ENCODE measurements around the gene DLEC1.

DNA sequence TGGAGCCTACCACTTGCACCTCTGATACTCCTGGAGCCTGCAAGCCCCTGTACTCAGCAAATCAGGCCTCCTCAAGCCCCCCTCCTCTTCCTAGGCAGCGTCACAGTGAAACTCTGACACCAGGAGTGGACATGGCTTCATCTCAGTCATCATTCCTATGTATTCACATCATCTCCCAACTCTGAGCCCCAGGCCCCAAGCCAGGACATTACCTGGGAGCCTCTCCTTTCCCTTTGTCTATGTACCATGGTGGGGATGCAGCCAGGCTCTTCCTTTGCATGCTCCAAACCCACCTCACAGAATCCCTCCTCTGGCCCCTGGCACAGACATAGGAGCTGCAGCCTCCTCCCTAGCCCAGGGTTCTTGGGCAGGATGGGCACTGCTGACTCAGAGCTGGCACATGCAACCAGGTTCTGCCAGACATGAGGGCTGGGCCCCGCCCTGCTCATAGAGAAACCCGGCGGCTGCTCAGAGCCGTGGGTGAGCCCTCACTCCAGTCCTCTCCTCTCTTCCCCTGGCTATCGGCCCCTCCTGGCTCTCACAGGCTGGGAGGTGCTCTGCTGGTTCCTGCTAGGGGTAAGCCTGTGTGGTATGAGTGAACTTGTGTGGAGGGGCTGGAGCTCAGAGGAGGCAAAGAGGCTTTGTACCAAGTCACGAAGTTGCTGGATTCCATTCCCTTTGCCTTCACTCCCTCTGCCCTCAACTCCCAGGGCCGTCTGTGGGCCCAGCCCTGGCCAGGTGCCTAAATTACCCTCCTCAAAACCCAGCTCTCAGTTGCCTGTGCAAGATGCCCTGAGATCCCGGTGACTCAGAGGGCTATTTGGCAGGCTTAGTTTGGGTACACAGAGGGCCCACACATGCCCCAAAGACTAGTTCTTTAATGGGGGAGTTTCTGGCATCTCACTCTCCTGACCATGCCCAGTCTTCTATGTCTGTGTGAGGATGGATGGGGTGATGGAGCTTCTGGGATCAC lies 7.7 kb upstream of the DLEC1 start:
- no peak for TF ChIP-seq EZH2 (IDR thresholded peaks at IDR 0.05; ENCODE audit: low read depth, unreplicated experiment)
- TF ChIP-seq, protein P1, sequence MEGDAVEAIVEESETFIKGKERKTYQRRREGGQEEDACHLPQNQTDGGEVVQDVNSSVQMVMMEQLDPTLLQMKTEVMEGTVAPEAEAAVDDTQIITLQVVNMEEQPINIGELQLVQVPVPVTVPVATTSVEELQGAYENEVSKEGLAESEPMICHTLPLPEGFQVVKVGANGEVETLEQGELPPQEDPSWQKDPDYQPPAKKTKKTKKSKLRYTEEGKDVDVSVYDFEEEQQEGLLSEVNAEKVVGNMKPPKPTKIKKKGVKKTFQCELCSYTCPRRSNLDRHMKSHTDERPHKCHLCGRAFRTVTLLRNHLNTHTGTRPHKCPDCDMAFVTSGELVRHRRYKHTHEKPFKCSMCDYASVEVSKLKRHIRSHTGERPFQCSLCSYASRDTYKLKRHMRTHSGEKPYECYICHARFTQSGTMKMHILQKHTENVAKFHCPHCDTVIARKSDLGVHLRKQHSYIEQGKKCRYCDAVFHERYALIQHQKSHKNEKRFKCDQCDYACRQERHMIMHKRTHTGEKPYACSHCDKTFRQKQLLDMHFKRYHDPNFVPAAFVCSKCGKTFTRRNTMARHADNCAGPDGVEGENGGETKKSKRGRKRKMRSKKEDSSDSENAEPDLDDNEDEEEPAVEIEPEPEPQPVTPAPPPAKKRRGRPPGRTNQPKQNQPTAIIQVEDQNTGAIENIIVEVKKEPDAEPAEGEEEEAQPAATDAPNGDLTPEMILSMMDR (conservative IDR thresholded peaks at IDR 0.05; ENCODE audit: low read depth in 2 of 2), result no peak
- TF ChIP-seq POLR2AphosphoS5 (IDR thresholded peaks at IDR 0.05; ENCODE audit: low read depth), result no peak
- no peak for TF ChIP-seq EZH2phosphoT487 (IDR thresholded peaks at IDR 0.05; ENCODE audit: unreplicated experiment)
- TF ChIP-seq, protein P2, sequence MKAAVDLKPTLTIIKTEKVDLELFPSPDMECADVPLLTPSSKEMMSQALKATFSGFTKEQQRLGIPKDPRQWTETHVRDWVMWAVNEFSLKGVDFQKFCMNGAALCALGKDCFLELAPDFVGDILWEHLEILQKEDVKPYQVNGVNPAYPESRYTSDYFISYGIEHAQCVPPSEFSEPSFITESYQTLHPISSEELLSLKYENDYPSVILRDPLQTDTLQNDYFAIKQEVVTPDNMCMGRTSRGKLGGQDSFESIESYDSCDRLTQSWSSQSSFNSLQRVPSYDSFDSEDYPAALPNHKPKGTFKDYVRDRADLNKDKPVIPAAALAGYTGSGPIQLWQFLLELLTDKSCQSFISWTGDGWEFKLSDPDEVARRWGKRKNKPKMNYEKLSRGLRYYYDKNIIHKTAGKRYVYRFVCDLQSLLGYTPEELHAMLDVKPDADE (IDR thresholded peaks at IDR 0.05), result no peak
- TF ChIP-seq, protein P3, sequence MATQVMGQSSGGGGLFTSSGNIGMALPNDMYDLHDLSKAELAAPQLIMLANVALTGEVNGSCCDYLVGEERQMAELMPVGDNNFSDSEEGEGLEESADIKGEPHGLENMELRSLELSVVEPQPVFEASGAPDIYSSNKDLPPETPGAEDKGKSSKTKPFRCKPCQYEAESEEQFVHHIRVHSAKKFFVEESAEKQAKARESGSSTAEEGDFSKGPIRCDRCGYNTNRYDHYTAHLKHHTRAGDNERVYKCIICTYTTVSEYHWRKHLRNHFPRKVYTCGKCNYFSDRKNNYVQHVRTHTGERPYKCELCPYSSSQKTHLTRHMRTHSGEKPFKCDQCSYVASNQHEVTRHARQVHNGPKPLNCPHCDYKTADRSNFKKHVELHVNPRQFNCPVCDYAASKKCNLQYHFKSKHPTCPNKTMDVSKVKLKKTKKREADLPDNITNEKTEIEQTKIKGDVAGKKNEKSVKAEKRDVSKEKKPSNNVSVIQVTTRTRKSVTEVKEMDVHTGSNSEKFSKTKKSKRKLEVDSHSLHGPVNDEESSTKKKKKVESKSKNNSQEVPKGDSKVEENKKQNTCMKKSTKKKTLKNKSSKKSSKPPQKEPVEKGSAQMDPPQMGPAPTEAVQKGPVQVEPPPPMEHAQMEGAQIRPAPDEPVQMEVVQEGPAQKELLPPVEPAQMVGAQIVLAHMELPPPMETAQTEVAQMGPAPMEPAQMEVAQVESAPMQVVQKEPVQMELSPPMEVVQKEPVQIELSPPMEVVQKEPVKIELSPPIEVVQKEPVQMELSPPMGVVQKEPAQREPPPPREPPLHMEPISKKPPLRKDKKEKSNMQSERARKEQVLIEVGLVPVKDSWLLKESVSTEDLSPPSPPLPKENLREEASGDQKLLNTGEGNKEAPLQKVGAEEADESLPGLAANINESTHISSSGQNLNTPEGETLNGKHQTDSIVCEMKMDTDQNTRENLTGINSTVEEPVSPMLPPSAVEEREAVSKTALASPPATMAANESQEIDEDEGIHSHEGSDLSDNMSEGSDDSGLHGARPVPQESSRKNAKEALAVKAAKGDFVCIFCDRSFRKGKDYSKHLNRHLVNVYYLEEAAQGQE (IDR thresholded peaks at IDR 0.05; ENCODE audit: unreplicated experiment), result no peak

All from GM23338 (cell line).